Epithelial cell of esophagus (primary cell): ENCODE measurements around the gene PRDM16.

ENCODE experiments used
- DNase-seq: peaks from one replicate; pipeline ENCODE4 v3.0.0; 2010; ENCODE audit warnings: low read depth
- H3K4me3 ChIP-seq: 2 replicates; pipeline ENCODE4 v1.5.1; 2011; ENCODE audit warnings: mild to moderate bottlenecking, low read length, control low read depth
- TF ChIP-seq, protein P1 (sequence below): IDR thresholded peaks from 2 replicates; pipeline ENCODE4 v1.5.1; 2011; ENCODE audit warnings: low read depth, mild to moderate bottlenecking, low read length, control low read depth, inconsistent platforms; ENCODE audit not compliant: insufficient read depth; ENCODE audit errors: missing control alignments

PRDM16 gene

DNA sequence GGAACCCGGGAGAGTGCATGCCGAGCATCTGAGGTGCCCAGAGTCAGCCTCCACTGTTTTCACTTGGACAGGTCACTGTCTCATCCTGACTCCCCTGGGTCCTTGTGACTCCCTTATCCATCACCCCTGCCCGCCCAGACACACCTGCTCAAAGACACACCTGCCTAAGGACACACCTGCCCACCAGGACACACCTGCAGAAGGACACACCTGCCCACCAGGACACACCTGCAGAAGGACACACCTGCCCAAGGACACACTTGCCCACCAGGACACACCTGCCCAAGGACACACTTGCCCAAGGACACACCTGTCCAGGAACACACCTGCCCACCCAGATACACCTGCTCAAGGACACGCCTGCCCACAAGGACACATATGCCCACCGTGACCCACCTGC lies 314.7 kb downstream of the PRDM16 start:
- DNase-seq, result no peak
- no peak overlapping the region for H3K4me3 ChIP-seq
- TF ChIP-seq, protein P1, sequence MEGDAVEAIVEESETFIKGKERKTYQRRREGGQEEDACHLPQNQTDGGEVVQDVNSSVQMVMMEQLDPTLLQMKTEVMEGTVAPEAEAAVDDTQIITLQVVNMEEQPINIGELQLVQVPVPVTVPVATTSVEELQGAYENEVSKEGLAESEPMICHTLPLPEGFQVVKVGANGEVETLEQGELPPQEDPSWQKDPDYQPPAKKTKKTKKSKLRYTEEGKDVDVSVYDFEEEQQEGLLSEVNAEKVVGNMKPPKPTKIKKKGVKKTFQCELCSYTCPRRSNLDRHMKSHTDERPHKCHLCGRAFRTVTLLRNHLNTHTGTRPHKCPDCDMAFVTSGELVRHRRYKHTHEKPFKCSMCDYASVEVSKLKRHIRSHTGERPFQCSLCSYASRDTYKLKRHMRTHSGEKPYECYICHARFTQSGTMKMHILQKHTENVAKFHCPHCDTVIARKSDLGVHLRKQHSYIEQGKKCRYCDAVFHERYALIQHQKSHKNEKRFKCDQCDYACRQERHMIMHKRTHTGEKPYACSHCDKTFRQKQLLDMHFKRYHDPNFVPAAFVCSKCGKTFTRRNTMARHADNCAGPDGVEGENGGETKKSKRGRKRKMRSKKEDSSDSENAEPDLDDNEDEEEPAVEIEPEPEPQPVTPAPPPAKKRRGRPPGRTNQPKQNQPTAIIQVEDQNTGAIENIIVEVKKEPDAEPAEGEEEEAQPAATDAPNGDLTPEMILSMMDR, result no peak

GRCh38 chr1:3384407-3384806 lies 315.4 kb downstream of the PRDM16 start:
- TF ChIP-seq, protein P1, result no peak
- DNase-seq, result no peak
- no peak overlapping the region for H3K4me3 ChIP-seq

DNA sequence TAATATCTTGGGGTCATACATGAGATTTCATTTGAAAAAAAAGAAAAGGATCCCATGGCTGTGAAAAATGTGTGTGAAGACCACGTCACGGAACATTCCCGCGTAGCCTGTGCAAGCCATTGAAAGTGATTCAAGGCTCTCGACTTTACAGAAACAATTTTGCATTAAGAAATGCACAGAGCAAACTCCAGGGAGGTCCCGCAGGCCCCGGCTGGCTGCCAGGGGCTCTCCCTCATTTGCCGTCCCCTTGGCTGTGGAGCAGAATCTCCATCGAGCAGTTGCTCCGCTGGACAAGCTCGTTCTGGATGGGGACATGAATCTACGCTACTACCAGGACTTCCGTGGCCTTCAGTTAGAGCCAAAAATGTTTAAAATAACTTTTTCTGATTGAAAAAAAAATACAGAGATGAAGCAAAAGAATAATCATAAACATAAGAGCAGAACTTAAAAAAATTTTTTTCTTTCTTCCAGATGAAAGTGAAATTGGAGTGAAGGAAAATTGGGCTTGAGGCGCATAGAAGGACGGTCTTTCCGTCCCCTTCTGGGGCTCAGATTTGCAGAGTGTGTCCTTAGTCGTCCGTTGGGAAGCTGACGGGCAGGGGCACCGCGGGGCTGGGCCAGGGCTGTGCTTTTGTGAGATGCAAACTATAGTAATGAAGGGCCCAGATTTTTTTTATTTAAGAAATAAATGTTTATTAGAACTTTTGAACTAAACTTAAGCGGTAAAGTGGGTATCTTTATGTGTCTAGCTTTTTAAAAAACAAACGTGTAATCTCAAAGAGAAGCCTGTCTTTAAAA lies 317.4 kb downstream of the PRDM16 start:
- TF ChIP-seq, protein P1, result no peak
- DNase-seq, result no peak
- H3K4me3 ChIP-seq, result no peak overlapping the region

DNA sequence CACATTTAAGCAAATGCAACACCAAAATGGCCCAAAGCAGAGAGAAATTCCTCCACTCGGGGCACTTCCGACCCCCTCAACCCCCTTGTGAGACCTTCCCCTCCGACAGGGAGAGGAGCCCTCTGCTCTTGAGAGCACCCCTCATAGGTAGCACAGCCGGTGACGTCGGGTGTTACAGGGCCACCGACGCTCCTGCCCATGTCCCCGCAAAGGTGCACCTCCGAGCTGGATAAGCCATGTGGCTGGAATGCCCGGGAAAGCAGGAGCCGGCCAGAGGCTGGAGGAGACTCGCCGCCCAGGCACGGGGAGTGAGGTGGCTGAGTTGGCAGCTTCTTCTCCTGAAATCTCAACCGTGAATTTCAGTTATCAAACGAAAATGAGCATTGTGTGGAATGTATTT lies 318.4 kb downstream of the PRDM16 start:
- H3K4me3 ChIP-seq, result no peak overlapping the region
- DNase-seq, result no peak
- TF ChIP-seq, protein P1, result no peak

GRCh38 chr1:3389093-3389833 lies 320.3 kb downstream of the PRDM16 start:
- H3K4me3 ChIP-seq, result no peak overlapping the region
- TF ChIP-seq, protein P1, result no peak
- DNase-seq, result no peak

DNA sequence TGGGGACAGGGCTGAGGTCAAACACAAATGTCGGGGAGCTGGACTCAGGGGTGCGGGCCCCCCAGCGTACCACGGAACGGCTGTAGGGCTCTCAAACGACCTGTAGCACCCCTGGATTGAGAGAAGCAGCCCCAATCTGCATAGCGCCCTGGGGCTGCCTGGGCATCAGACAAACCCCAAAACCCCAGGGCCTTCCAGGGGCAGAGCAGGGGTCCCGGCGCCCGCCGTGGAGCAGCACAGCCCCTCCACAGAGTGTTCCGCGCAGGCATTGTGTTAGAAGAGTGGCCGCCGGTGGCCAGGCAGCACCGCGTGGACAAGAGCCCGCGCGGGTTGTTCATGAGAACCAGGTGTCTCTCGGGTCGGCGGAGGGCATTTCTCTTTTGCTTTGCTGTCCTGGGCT lies 321.3 kb downstream of the PRDM16 start:
- TF ChIP-seq, protein P1, result no peak
- DNase-seq, result no peak
- no peak overlapping the region for H3K4me3 ChIP-seq
